Measurements from ENCODE around the gene CLIP3. TPM values are rescaled to one million over a fixed set of nuclear protein-coding genes. Genes with fewer than 3 reads are reported as not detected.
"Not testable (repeated sequence)": the region's sequence is repeated elsewhere in the genome, so short reads cannot be mapped to it uniquely, and the experiment has no call there.

Gene CLIP3
- total RNA-seq, 1 experiment from 2014 or later, result 1.5 TPM

- no peak for ATAC-seq
- Histone ChIP-seq H3K9me3 (ENCODE audit: control insufficient read depth in 1 of 2, insufficient read depth in 1 of 2, low read depth in 1 of 2, low read length in 2 of 2) (no peaks in the 10 kb centered on the region), H2AFZ (ENCODE audit: low read depth, low read length, poor library complexity, severe bottlenecking) (no peak overlapping the region), H3K4me1 (ENCODE audit: control insufficient read depth in 1 of 2, insufficient read depth in 2 of 2, low read length in 2 of 2) (peaks cover 9 to 19% of the 10 kb centered on the region in 2 experiments; a peak in 3 of 4 replicates), H3K4me2 (ENCODE audit: low read length) (no peak overlapping the region), H3K4me3 (replicated peaks in 1 of 2; ENCODE audit: low read depth in 1 of 2, low read length in 2 of 2) (no peak overlapping the region), H3K27ac (ENCODE audit: low read depth, low read length) (no peak overlapping the region), H4K20me1 (ENCODE audit: insufficient read depth) (no peaks in the 10 kb centered on the region), H3K9ac (ENCODE audit: low read length) (no peak overlapping the region), H3K79me2 (ENCODE audit: insufficient read depth, low read length) (no peaks in the 10 kb centered on the region), H3K36me3 (ENCODE audit: control insufficient read depth in 1 of 2, insufficient read depth in 2 of 2, low read length in 2 of 2) (no peaks in the 10 kb centered on the region), H3K27me3 (ENCODE audit: insufficient read depth, low read length) (0 out of 2 replicates have a peak, but pooled peaks cover 3% of the 10 kb centered on the region), H3K9me2 (ENCODE audit: insufficient read depth) (no peaks in the 10 kb centered on the region)
- BruUV-seq (replicated peaks), result no TSS peak
- TF ChIP-seq CEBPB (IDR thresholded peaks at IDR 0.05; ENCODE audit: low read depth) (no peak), EGR1 (IDR thresholded peaks at IDR 0.05; ENCODE audit: low read depth) (no peak), EZH2 (IDR thresholded peaks at IDR 0.05) (no peak), ELF1 (IDR thresholded peaks at IDR 0.05; ENCODE audit: borderline replicate concordance, low read depth) (no peak)
- TF ChIP-seq, protein P1, sequence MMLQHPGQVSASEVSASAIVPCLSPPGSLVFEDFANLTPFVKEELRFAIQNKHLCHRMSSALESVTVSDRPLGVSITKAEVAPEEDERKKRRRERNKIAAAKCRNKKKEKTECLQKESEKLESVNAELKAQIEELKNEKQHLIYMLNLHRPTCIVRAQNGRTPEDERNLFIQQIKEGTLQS (IDR thresholded peaks at IDR 0.05), result no peak
- intact Hi-C loops (cut with micrococcal nuclease), result no loop called here
- POLR2A ChIA-PET, result interaction anchor here (1.1 kb wide), 1 partner anchor 28 kb away, joined by 4 read pairs; the partner anchor contains the start of gene ALKBH6
- no peak for DNase-seq (ENCODE audit: low read depth, low spot score)
- RAD21 ChIA-PET (ENCODE audit: low non-redundant PET in 1 of 2, low total read pairs in 2 of 2, uncharacterized antibody in 2 of 2, unreplicated experiment in 2 of 2), result no interaction called here
- CTCF ChIA-PET, result no interaction called here
Measured at GRCh38 chr19:35986111-35986510, 46.6 kb downstream of the CLIP3 start.

DNA sequence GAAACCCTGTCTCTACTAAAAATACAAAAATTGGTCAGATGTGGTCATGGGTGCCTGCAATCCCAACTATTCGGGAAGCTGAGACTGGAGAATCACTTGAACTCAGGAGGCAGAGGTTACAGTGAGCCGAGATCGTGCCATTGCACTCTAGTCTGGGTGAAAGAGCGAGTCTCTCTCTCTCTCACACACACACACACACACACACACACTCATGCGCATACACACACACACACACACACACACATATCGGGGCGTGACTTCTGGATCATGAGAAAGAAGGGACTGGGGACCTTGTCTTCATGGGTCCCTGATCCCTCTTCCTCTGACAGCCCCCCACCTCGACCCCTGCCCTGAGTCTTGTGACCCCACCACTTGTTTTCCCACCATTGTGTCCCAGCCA, 49.5 kb downstream of the CLIP3 start:
- DNase-seq (ENCODE audit: low read depth, low spot score), result no peak
- Histone ChIP-seq H3K9ac (ENCODE audit: low read length) (no peak overlapping the region), H3K79me2 (ENCODE audit: insufficient read depth, low read length) (no peaks in the 10 kb centered on the region), H3K27me3 (ENCODE audit: insufficient read depth, low read length) (peaks cover 3% of the 10 kb centered on the region; the same call in 1 of the 2 replicates), H3K4me1 (ENCODE audit: control insufficient read depth in 1 of 2, insufficient read depth in 2 of 2, low read length in 2 of 2) (peaks cover 8 to 18% of the 10 kb centered on the region in 2 experiments; a peak in 3 of 4 replicates), H3K36me3 (ENCODE audit: control insufficient read depth in 1 of 2, insufficient read depth in 2 of 2, low read length in 2 of 2) (no peaks in the 10 kb centered on the region), H3K9me2 (ENCODE audit: insufficient read depth) (no peaks in the 10 kb centered on the region), H3K4me3 (replicated peaks in 1 of 2; ENCODE audit: low read depth in 1 of 2, low read length in 2 of 2) (no peak overlapping the region), H3K27ac (ENCODE audit: low read depth, low read length) (no peak overlapping the region), H2AFZ (ENCODE audit: low read depth, low read length, poor library complexity, severe bottlenecking) (no peak overlapping the region), H3K9me3 (ENCODE audit: control insufficient read depth in 1 of 2, insufficient read depth in 1 of 2, low read depth in 1 of 2, low read length in 2 of 2) (no peaks in the 10 kb centered on the region), H3K4me2 (ENCODE audit: low read length) (no peak overlapping the region), H4K20me1 (ENCODE audit: insufficient read depth) (no peaks in the 10 kb centered on the region)
- CTCF ChIA-PET, result no interaction called here
- intact Hi-C loops (cut with micrococcal nuclease), result no loop called here
- ATAC-seq, result no peak
- RAD21 ChIA-PET (ENCODE audit: low non-redundant PET in 1 of 2, low total read pairs in 2 of 2, uncharacterized antibody in 2 of 2, unreplicated experiment in 2 of 2), result no interaction called here
- BruUV-seq (replicated peaks), result no TSS peak
- no peak for TF ChIP-seq YY1 (IDR thresholded peaks at IDR 0.05; ENCODE audit: extremely low read depth, insufficient replicate concordance, low read depth, low read length)
- TF ChIP-seq ZFX (IDR thresholded peaks at IDR 0.05), result no peak
- no peak for TF ChIP-seq JUND (IDR thresholded peaks at IDR 0.05)
- TF ChIP-seq SRF (IDR thresholded peaks at IDR 0.05; ENCODE audit: low read depth), result no peak
- TF ChIP-seq POLR2AphosphoS5 (IDR thresholded peaks at IDR 0.05; ENCODE audit: low read depth, low read length), result no peak
- no peak for TF ChIP-seq SIN3A (IDR thresholded peaks at IDR 0.05; ENCODE audit: low read depth)
- TF ChIP-seq RAD21 (IDR thresholded peaks at IDR 0.05; ENCODE audit: low read depth), result no peak
- TF ChIP-seq CBX3 (IDR thresholded peaks at IDR 0.05; ENCODE audit: low read depth), result no peak
- no peak for TF ChIP-seq TCF7L2 (IDR thresholded peaks at IDR 0.05; ENCODE audit: borderline replicate concordance, extremely low read depth, insufficient read depth, insufficient read length)
- POLR2A ChIA-PET, result no interaction called here

GRCh38 chr19:35980997-35981396, 51.7 kb downstream of the CLIP3 start:
- H3K4me1 ChIP-seq (ENCODE audit: control insufficient read depth in 1 of 2, insufficient read depth in 2 of 2, low read length in 2 of 2); POLR2A ChIA-PET; intact Hi-C loops (cut with micrococcal nuclease); ATAC-seq; H3K27me3 ChIP-seq (ENCODE audit: insufficient read depth, low read length); CTCF ChIA-PET; H3K4me2 ChIP-seq (ENCODE audit: low read length); H3K79me2 ChIP-seq (ENCODE audit: insufficient read depth, low read length); H3K4me3 ChIP-seq (replicated peaks in 1 of 2; ENCODE audit: low read depth in 1 of 2, low read length in 2 of 2); RAD21 ChIA-PET (ENCODE audit: low non-redundant PET in 1 of 2, low total read pairs in 2 of 2, uncharacterized antibody in 2 of 2, unreplicated experiment in 2 of 2); DNase-seq (ENCODE audit: low read depth, low spot score); H3K9ac ChIP-seq (ENCODE audit: low read length); H3K36me3 ChIP-seq (ENCODE audit: control insufficient read depth in 1 of 2, insufficient read depth in 2 of 2, low read length in 2 of 2); H4K20me1 ChIP-seq (ENCODE audit: insufficient read depth); H3K9me2 ChIP-seq (ENCODE audit: insufficient read depth); H3K9me3 ChIP-seq (ENCODE audit: control insufficient read depth in 1 of 2, insufficient read depth in 1 of 2, low read depth in 1 of 2, low read length in 2 of 2); BruUV-seq (replicated peaks); H2AFZ ChIP-seq (ENCODE audit: low read depth, low read length, poor library complexity, severe bottlenecking); H3K27ac ChIP-seq (ENCODE audit: low read depth, low read length): not testable (repeated sequence)

Measured in HCT116 (cell line).